Bronchus fibroblast of lung (primary cell): ENCODE data around the gene ENPP1. TPM values are rescaled to one million over a fixed set of nuclear protein-coding genes. Genes with fewer than 3 reads are reported as not detected.

ENCODE experiments used
- total RNA-seq: library from RNA; depleted of rRNA; stranded (reverse); fragments of >200 nt; gene quantifications from 2 replicates; pipeline ENCODE4 v1.2.3, GENCODE V29; 2015

ENPP1 gene
- 6.1 and 6.6 TPM in 2 replicates for total RNA-seq

DNA sequence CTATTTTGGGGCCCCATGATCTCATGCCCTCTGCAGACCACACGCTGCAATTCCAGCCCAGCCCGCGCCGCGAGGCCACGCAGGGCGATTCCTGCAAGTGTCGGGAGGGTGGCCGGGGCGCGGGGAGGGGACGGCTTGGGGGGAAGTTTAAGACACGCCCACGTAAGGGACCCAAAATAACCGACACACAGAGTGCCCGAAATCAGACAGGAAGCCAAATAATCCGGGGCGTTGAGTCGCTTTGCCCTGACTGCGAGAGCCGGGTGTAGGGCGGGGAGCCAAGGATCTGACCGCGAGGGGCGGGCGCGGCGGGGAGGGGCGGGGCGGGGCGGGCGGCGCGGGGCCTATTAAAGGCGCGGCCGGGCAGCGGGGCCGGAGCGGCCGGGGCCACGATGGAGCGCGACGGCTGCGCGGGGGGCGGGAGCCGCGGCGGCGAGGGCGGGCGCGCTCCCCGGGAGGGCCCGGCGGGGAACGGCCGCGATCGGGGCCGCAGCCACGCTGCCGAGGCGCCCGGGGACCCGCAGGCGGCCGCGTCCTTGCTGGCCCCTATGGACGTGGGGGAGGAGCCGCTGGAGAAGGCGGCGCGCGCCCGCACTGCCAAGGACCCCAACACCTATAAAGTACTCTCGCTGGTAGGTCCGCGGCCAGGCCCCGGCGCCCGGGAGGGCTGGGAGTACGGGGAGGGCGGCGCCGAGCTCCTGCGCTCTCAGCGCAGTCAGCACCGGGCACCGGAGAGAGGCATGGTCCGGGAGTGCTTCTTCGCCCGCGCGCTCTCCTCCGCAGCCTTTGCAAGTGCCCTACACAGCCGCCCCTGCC lies at the start of gene ENPP1:
ENPP1 (plus strand) TSS at position 377 of the 816 bp plus-strand sequence; CDS start at position 393, 16 bp downstream.

Other genes with a start within 250 kb of the ENPP1 start
- not detected in 2 replicates for gene ARG1, start 234.8 kb upstream of the ENPP1 start, total RNA-seq
- gene MED23, start 179.8 kb upstream of the ENPP1 start, total RNA-seq = 12.8 and 13.2 TPM in 2 replicates
- under 0.01 and 1.5 TPM in 2 replicates for gene ENPP3, start 170.7 kb upstream of the ENPP1 start, total RNA-seq
- 0.15 TPM in 1 of 2 replicates, not detected in the other for gene OR2A4, start 106.6 kb upstream of the ENPP1 start, total RNA-seq
- under 0.01 TPM in 1 of 2 replicates, not detected in the other for gene CTAGE9, start 97.0 kb upstream of the ENPP1 start, total RNA-seq
- 76.4 and 82.4 TPM in 2 replicates for gene CCN2, start 143.4 kb downstream of the ENPP1 start, total RNA-seq